ENCODE results near the gene MSH2.

- TF ChIP-seq ARNT (IDR thresholded peaks at IDR 0.05), result no peak
- no peak for TF ChIP-seq KLF9 (CRISPR knock-in tag; IDR thresholded peaks at IDR 0.05; ENCODE audit: low read depth)
- TF ChIP-seq GABPA (IDR thresholded peaks at IDR 0.05; ENCODE audit: low read depth, low read length), result no peak
- no peak for TF ChIP-seq GABPA (CRISPR knock-in tag; IDR thresholded peaks at IDR 0.05; ENCODE audit: low read depth)
- no peak for TF ChIP-seq FOXA1 (IDR thresholded peaks at IDR 0.05)
- no peak for TF ChIP-seq FOXA1 (CRISPR knock-in tag; IDR thresholded peaks at IDR 0.05)
- TF ChIP-seq ZBTB1 (CRISPR knock-in tag; IDR thresholded peaks at IDR 0.05; ENCODE audit: borderline replicate concordance), result no peak
- no peak for TF ChIP-seq ZNF501 (CRISPR knock-in tag; IDR thresholded peaks at IDR 0.05)
Measured at GRCh38 chr2:47438106-47438505, 35.1 kb downstream of the MSH2 start.
